HepG2 (cell line): ENCODE data around the gene ATOSB. TPM values are rescaled to one million over a fixed set of nuclear protein-coding genes. Genes with fewer than 3 reads are reported as not detected.

ENCODE experiments used
- ASH2L ChIP-seq: fragments of 300-600, 200-600 bp; sonication (generic); IDR thresholded peaks from 2 replicates; pipeline ENCODE4 v1.7.0; 2017; ENCODE audit warnings: low read depth, mild to moderate bottlenecking, moderate library complexity, mixed read lengths, low read length; ENCODE audit not compliant: insufficient read length
- CENPBD1 ChIP-seq: sonication (generic); formaldehyde crosslinking; IDR thresholded peaks from 2 replicates; pipeline ENCODE4 v1.8.0; 2022; ENCODE audit warnings: missing genetic modification reagents, low read depth, mild to moderate bottlenecking, borderline replicate concordance
- ERF ChIP-seq: IDR thresholded peaks from 2 replicates; pipeline ENCODE4 v1.6.1; 2018; ENCODE audit warnings: missing biosample characterization, missing genetic modification reagents
- KDM4B ChIP-seq: sonication (generic); formaldehyde crosslinking; IDR thresholded peaks from 2 replicates; pipeline ENCODE4 v1.4.0; 2020; ENCODE audit warnings: missing genetic modification reagents
- MED8 ChIP-seq: sonication (generic); formaldehyde crosslinking; IDR thresholded peaks from 2 replicates; pipeline ENCODE4 v1.8.1; 2023; ENCODE audit warnings: mild to moderate bottlenecking, missing genetic modification reagents; ENCODE audit not compliant: insufficient replicate concordance
- MEIS1 ChIP-seq: sonication (generic); formaldehyde crosslinking; IDR thresholded peaks from 2 replicates; pipeline ENCODE4 v1.9.0; 2021; ENCODE audit warnings: mild to moderate bottlenecking, missing genetic modification reagents, moderate library complexity, borderline replicate concordance
- MTF2 ChIP-seq: sonication (generic); formaldehyde crosslinking; IDR thresholded peaks from 2 replicates; pipeline ENCODE4 v1.5.0; 2020; ENCODE audit warnings: missing genetic modification reagents, borderline replicate concordance
- POLR2AphosphoS5 ChIP-seq: IDR thresholded peaks from 2 replicates; pipeline ENCODE4 v1.6.1; 2012; ENCODE audit warnings: low read depth, low read length
- RORA ChIP-seq: sonication (generic); formaldehyde crosslinking; IDR thresholded peaks from 2 replicates; pipeline ENCODE4 v1.5.0; 2020; ENCODE audit warnings: mild to moderate bottlenecking, missing genetic modification reagents, moderate library complexity
- SMARCC2 ChIP-seq: fragments of 450-650 bp; IDR thresholded peaks from 2 replicates; pipeline ENCODE4 v1.6.1; 2017; ENCODE audit warnings: antibody characterized with exemption, mild to moderate bottlenecking
- SMARCE1 ChIP-seq: fragments of 450-650 bp; IDR thresholded peaks from 2 replicates; pipeline ENCODE4 v1.6.1; 2017; ENCODE audit warnings: borderline replicate concordance
- SP1 ChIP-seq, 2 experiments: fragments of 450-650 bp in 1 of 2; sonication (generic) in 1 of 2; formaldehyde crosslinking in 1 of 2; IDR thresholded peaks; 2 replicates each; pipeline versions ENCODE4 v1.4.0 to v1.6.1; 2016 to 2020; ENCODE audit warnings: missing genetic modification reagents in 1 of 2
- SP5 ChIP-seq: IDR thresholded peaks from 2 replicates; pipeline ENCODE4 v1.6.1; 2016; ENCODE audit warnings: low read depth, borderline replicate concordance
- SPEN ChIP-seq: sonication (generic); formaldehyde crosslinking; IDR thresholded peaks from 2 replicates; pipeline ENCODE4 v1.5.1; 2020; ENCODE audit warnings: low read depth, mild to moderate bottlenecking, missing genetic modification reagents
- TCF7 ChIP-seq: sonication (generic); IDR thresholded peaks from 2 replicates; pipeline ENCODE4 v1.6.1; 2016; ENCODE audit warnings: antibody characterized with exemption, low read depth
- TCF7L2 ChIP-seq: IDR thresholded peaks from 2 replicates; pipeline ENCODE4 v1.6.1; 2011; ENCODE audit warnings: mild to moderate bottlenecking, low read depth, low read length, moderate library complexity
- TEF ChIP-seq: sonication (generic); formaldehyde crosslinking; IDR thresholded peaks from 2 replicates; pipeline ENCODE4 v1.5.0; 2020; ENCODE audit warnings: missing genetic modification reagents
- TRIM24 ChIP-seq: sonication (generic); formaldehyde crosslinking; IDR thresholded peaks from 2 replicates; pipeline ENCODE4 v1.8.0; 2022; ENCODE audit warnings: mild to moderate bottlenecking, missing genetic modification reagents
- ZBTB2 ChIP-seq: sonication (generic); formaldehyde crosslinking; IDR thresholded peaks from 2 replicates; pipeline ENCODE4 v1.8.0; 2022; ENCODE audit warnings: low read depth, missing genetic modification reagents
- ZBTB33 ChIP-seq: sonication (generic); formaldehyde crosslinking; IDR thresholded peaks from 2 replicates; pipeline ENCODE4 v1.4.0; 2020; ENCODE audit warnings: missing genetic modification reagents
- ZNF160 ChIP-seq: sonication (generic); formaldehyde crosslinking; IDR thresholded peaks from 2 replicates; pipeline ENCODE4 v1.8.0; 2022; ENCODE audit warnings: mild to moderate bottlenecking, inconsistent platforms, missing genetic modification reagents
- ZNF180 ChIP-seq: sonication (generic); formaldehyde crosslinking; IDR thresholded peaks from 2 replicates; pipeline ENCODE4 v1.4.0; 2020; ENCODE audit warnings: low read depth, missing genetic modification reagents, borderline replicate concordance
- ZNF234 ChIP-seq: sonication (generic); formaldehyde crosslinking; conservative IDR thresholded peaks from 2 replicates; pipeline ENCODE4 v1.5.1; 2020; ENCODE audit warnings: mild to moderate bottlenecking, missing genetic modification reagents
- ZNF605 ChIP-seq: sonication (generic); formaldehyde crosslinking; IDR thresholded peaks from 2 replicates; pipeline ENCODE4 v1.8.0; 2022; ENCODE audit warnings: mild to moderate bottlenecking, missing genetic modification reagents
- ZNF614 ChIP-seq: IDR thresholded peaks from 2 replicates; pipeline ENCODE4 v1.6.1; 2018; ENCODE audit warnings: missing biosample characterization, missing genetic modification reagents, inconsistent platforms, borderline replicate concordance
- polyA plus RNA-seq, 8 experiments: library from polyadenylated mRNA; depleted of rRNA in 3 of 8; stranded (reverse) in 7 of 8; unstranded in 1 of 8; fragments of >200 nt; fragmentation: Illumina TruSeq in 4 of 8; extraction: Trizol in 4 of 8; gene quantifications; 2 replicates each; pipeline versions ENCODE4 v1.2.1 to v1.2.3, GENCODE V29; 2011 to 2016; ENCODE audit warnings: low read depth in 4 of 8, missing spikeins in 1 of 8, mixed read lengths in 1 of 8; ENCODE audit not compliant: insufficient read depth in 1 of 8
- total RNA-seq, 5 experiments: library from RNA; depleted of rRNA; stranded (reverse); fragments of >200 nt; fragmentation: Illumina TruSeq; extraction: Trizol; gene quantifications; 2 replicates each; pipeline ENCODE4 v1.2.3, GENCODE V29; 2016; ENCODE audit warnings: low read depth in 1 of 5

The ATOSB gene
- total and polyA plus RNA-seq, 2 of the 13 experiments (the other 11 are each of a cell fraction or from before 2014, with no cell fraction given) = 1.9 to 6.4 TPM

- TF ChIP-seq SP1 (IDR thresholded peaks at IDR 0.05) (no peak), SP1 (CRISPR knock-in tag; IDR thresholded peaks at IDR 0.05) (peak; percentile 74), ZNF614 (CRISPR knock-in tag) (peak; percentile 71; the same call in 1 of the 2 replicates), ZNF160 (peak; percentile 81; the same call in 1 of the 2 replicates), ZBTB2 (CRISPR knock-in tag) (peak; percentile 75; the same call in 1 of the 2 replicates), POLR2AphosphoS5 (peak; percentile 89), SPEN (CRISPR knock-in tag) (peak; percentile 86), TCF7L2 (no peak), MED8 (CRISPR knock-in tag) (no peak), RORA (CRISPR knock-in tag) (no peak), ZNF234 (CRISPR knock-in tag) (peak; percentile 90; the same call in 1 of the 2 replicates), TCF7 (no peak), TEF (0 out of 2 replicates have a peak, but pooled peaks have one; percentile 24), SMARCE1 (no peak), KDM4B (CRISPR knock-in tag) (0 out of 2 replicates have a peak, but pooled peaks have one; percentile 61), ZNF180 (CRISPR knock-in tag) (no peak), MTF2 (CRISPR knock-in tag) (no peak), CENPBD1 (CRISPR knock-in tag) (no peak), ZBTB33 (CRISPR knock-in tag) (0 out of 2 replicates have a peak, but pooled peaks have one; percentile 6), ASH2L (peak; percentile 97), SMARCC2 (no peak), SP5 (CRISPR knock-in tag) (peak; percentile 12; the same call in 1 of the 2 replicates), TRIM24 (no peak), MEIS1 (CRISPR knock-in tag) (peak; percentile 95), ERF (peak; percentile 83), ZNF605 (peak; percentile 89)
Measured at GRCh38 chr9:35096035-35096849, 19.4 kb downstream of the ATOSB start, which contains the start of gene PIGO (continued).
